ENCODE measurements around the gene TMEM234. TPM values are rescaled to one million over a fixed set of nuclear protein-coding genes. Genes with fewer than 3 reads are reported as not detected.

The TMEM234 gene
- total RNA-seq, 2 donors from 2014 or later, result 8.1 to 8.9 TPM

DNA sequence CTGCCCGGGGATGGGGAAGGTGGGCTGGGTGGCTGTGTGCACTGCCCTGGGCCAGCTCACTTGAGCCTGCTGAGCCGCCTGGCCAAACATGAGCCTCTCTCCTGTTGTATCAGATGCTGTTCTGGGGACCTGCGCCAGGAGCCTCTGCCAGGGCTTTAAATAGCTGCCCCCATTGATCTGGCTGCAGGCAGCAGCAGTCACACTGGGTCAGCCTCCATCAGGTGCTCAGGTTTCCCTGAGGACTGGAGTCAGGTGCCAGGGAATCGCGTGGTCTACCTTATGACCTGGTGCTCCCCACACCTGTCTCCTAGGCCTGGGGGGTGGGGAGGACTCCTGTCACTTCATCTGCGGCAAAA, 22.5 kb downstream of the TMEM234 start:
- Histone ChIP-seq H3K27me3 (no peaks in the 10 kb centered on the region), H3K36me3 (peaks cover 28% of the 10 kb centered on the region), H3K27ac (peak overlapping the region; percentile 91 to 93), H3K9me3 (no peaks in the 10 kb centered on the region), H3K4me3 (peak overlapping the region; percentile 58 to 65), H3K4me1 (peaks cover 0 to 37% of the 10 kb centered on the region in 2 donors)
- TF ChIP-seq, protein P1, sequence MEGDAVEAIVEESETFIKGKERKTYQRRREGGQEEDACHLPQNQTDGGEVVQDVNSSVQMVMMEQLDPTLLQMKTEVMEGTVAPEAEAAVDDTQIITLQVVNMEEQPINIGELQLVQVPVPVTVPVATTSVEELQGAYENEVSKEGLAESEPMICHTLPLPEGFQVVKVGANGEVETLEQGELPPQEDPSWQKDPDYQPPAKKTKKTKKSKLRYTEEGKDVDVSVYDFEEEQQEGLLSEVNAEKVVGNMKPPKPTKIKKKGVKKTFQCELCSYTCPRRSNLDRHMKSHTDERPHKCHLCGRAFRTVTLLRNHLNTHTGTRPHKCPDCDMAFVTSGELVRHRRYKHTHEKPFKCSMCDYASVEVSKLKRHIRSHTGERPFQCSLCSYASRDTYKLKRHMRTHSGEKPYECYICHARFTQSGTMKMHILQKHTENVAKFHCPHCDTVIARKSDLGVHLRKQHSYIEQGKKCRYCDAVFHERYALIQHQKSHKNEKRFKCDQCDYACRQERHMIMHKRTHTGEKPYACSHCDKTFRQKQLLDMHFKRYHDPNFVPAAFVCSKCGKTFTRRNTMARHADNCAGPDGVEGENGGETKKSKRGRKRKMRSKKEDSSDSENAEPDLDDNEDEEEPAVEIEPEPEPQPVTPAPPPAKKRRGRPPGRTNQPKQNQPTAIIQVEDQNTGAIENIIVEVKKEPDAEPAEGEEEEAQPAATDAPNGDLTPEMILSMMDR (IDR thresholded peaks at IDR 0.05), result no peak
- peak; percentile 70 for DNase-seq (ENCODE audit: low spot score)

GRCh38 chr1:32199043-32199716, 23.0 kb downstream of the TMEM234 start:
- H3K4me1 ChIP-seq, result peaks cover 0 to 36% of the 10 kb centered on the region in 2 donors
- TF ChIP-seq, protein P1 (IDR thresholded peaks at IDR 0.05), result no peak
- no peaks in the 10 kb centered on the region for H3K27me3 ChIP-seq
- H3K27ac ChIP-seq, result peak overlapping the region; percentile 91 to 93
- DNase-seq (ENCODE audit: low spot score), result no peak
- peaks cover 34% of the 10 kb centered on the region for H3K36me3 ChIP-seq
- no peaks in the 10 kb centered on the region for H3K9me3 ChIP-seq
- H3K4me3 ChIP-seq, result no peak overlapping the region

GRCh38 chr1:32198237-32199042, 23.7 kb downstream of the TMEM234 start:
- TF ChIP-seq, protein P1 (IDR thresholded peaks at IDR 0.05), result no peak
- no peak overlapping the region for H3K4me3 ChIP-seq
- H3K4me1 ChIP-seq, result peaks cover 0 to 36% of the 10 kb centered on the region in 2 donors
- no peaks in the 10 kb centered on the region for H3K9me3 ChIP-seq
- H3K36me3 ChIP-seq, result peaks cover 41% of the 10 kb centered on the region
- no peaks in the 10 kb centered on the region for H3K27me3 ChIP-seq
- H3K27ac ChIP-seq, result peak overlapping the region; percentile 91 to 93
- no peak for DNase-seq (ENCODE audit: low spot score)

- H3K4me1 ChIP-seq, result peaks cover 0 to 36% of the 10 kb centered on the region in 2 donors
- no peaks in the 10 kb centered on the region for H3K9me3 ChIP-seq
- H3K27ac ChIP-seq, result peak overlapping the region in 1 of 2 donors; percentile 91
- peaks cover 47% of the 10 kb centered on the region for H3K36me3 ChIP-seq
- no peak for DNase-seq (ENCODE audit: low spot score)
- H3K4me3 ChIP-seq, result no peak overlapping the region
- H3K27me3 ChIP-seq, result no peaks in the 10 kb centered on the region
- TF ChIP-seq, protein P1 (IDR thresholded peaks at IDR 0.05), result no peak
Measured at GRCh38 chr1:32197837-32198236, 24.3 kb downstream of the TMEM234 start.

DNA sequence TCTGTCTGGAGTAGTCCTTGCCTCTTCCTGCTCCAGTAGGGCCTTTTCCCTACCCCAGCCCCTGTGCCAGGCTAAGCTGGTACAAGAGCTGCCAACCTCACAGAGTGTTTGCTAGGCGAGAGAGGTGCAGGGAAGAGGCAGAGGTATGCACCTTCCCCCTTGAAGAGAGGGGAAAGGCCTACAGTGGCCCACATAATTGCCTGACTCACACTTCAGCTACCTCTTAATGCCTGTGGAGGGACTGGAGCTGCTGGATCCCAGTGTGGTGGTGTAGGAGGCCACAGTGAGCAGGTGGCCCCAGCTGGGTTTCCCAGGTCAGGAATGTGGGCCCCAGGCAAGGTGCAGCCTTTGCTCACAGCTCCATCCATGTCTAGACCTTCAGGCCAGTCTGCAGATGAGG, 25.1 kb downstream of the TMEM234 start:
- DNase-seq (ENCODE audit: low spot score), result no peak
- peaks cover 55% of the 10 kb centered on the region for H3K36me3 ChIP-seq
- H3K4me3 ChIP-seq, result no peak overlapping the region
- no peaks in the 10 kb centered on the region for H3K27me3 ChIP-seq
- H3K27ac ChIP-seq, result no peak overlapping the region
- H3K4me1 ChIP-seq, result peaks cover 0 to 34% of the 10 kb centered on the region in 2 donors
- TF ChIP-seq, protein P1 (IDR thresholded peaks at IDR 0.05), result no peak
- H3K9me3 ChIP-seq, result no peaks in the 10 kb centered on the region

All from right atrium auricular region (tissue), 2 donors.